Liver (tissue), 9 donors: ENCODE data around the gene S100A13. TPM values are rescaled to one million over a fixed set of nuclear protein-coding genes. Genes with fewer than 3 reads are reported as not detected.

Source experiments
- DNase-seq: peaks from one replicate; pipeline ENCODE4 v3.0.0-alpha.2; 2017; ENCODE audit warnings: low spot score
- H3K27ac ChIP-seq, 2 donors: one replicate each; pipeline ENCODE4 v1.7.0; 2013; ENCODE audit warnings: inconsistent platforms in 2 of 2, low read length in 2 of 2, control low read depth in 1 of 2, low read depth in 1 of 2, mild to moderate bottlenecking in 1 of 2
- H3K27me3 ChIP-seq, 4 donors: one replicate each; pipeline versions ENCODE4 v1.6.1 to v1.7.0; 2013; ENCODE audit warnings: low read length in 3 of 4, inconsistent platforms in 1 of 4, mild to moderate bottlenecking in 1 of 4, moderate library complexity in 1 of 4; ENCODE audit not compliant: control insufficient read depth in 4 of 4, insufficient read depth in 4 of 4
- H3K36me3 ChIP-seq, 4 donors: one replicate each; pipeline versions ENCODE4 v1.6.1 to v1.7.0; 2013; ENCODE audit warnings: low read length in 3 of 4, mild to moderate bottlenecking in 3 of 4, low read depth in 1 of 4, moderate library complexity in 1 of 4; ENCODE audit not compliant: control insufficient read depth in 4 of 4, insufficient read depth in 3 of 4
- H3K4me1 ChIP-seq, 4 donors: one replicate each; pipeline versions ENCODE4 v1.6.1 to v1.7.0; 2013; ENCODE audit warnings: low read length in 3 of 4, mild to moderate bottlenecking in 3 of 4, moderate library complexity in 1 of 4; ENCODE audit not compliant: control insufficient read depth in 4 of 4, insufficient read depth in 4 of 4
- H3K4me3 ChIP-seq, 3 donors: one replicate each; pipeline versions ENCODE4 v1.6.1 to v1.7.0; 2013; ENCODE audit warnings: low read length in 3 of 3, control low read depth in 1 of 3, low read depth in 1 of 3, mild to moderate bottlenecking in 1 of 3
- H3K9ac ChIP-seq, 2 donors: one replicate each; pipeline ENCODE4 v1.7.0; 2013; ENCODE audit warnings: low read length in 2 of 2, mild to moderate bottlenecking in 2 of 2, moderate library complexity in 2 of 2, control low read depth in 1 of 2, low read depth in 1 of 2
- H3K9me3 ChIP-seq, 4 donors: one replicate each; pipeline versions ENCODE4 v1.6.1 to v1.7.0; 2013; ENCODE audit warnings: low read length in 3 of 4; ENCODE audit not compliant: control insufficient read depth in 4 of 4
- ATF3 ChIP-seq: IDR thresholded peaks from 2 replicates; pipeline ENCODE4 v1.6.1; 2016; ENCODE audit warnings: antibody characterized with exemption
- EGR1 ChIP-seq, 2 donors: IDR thresholded peaks; 2 replicates each; pipeline ENCODE4 v1.6.1; 2016 to 2018; ENCODE audit warnings: antibody characterized with exemption in 2 of 2, low read depth in 2 of 2
- FOXA1 ChIP-seq: IDR thresholded peaks from 2 replicates; pipeline ENCODE4 v1.6.1; 2016; ENCODE audit warnings: antibody characterized with exemption
- FOXA2 ChIP-seq: IDR thresholded peaks from 2 replicates; pipeline ENCODE4 v1.6.1; 2016; ENCODE audit warnings: antibody characterized with exemption
- GABPA ChIP-seq, 2 donors: IDR thresholded peaks in 1 of 2; conservative IDR thresholded peaks in 1 of 2; 2 replicates each; pipeline ENCODE4 v1.6.1; 2016; ENCODE audit warnings: antibody characterized with exemption in 2 of 2, mild to moderate bottlenecking in 1 of 2, moderate library complexity in 1 of 2
- HNF4A ChIP-seq, 2 donors: conservative IDR thresholded peaks; 2 replicates each; pipeline ENCODE4 v1.6.1; 2016; ENCODE audit warnings: antibody characterized with exemption in 2 of 2, mild to moderate bottlenecking in 2 of 2
- HNF4G ChIP-seq: IDR thresholded peaks from 2 replicates; pipeline ENCODE4 v1.6.1; 2016; ENCODE audit warnings: antibody characterized with exemption
- JUND ChIP-seq, 2 donors: IDR thresholded peaks; 2 replicates each; pipeline ENCODE4 v1.6.1; 2016; ENCODE audit warnings: antibody characterized with exemption in 2 of 2
- NR2F2 ChIP-seq: IDR thresholded peaks from 2 replicates; pipeline ENCODE4 v1.6.1; 2016; ENCODE audit warnings: antibody characterized with exemption
- RAD21 ChIP-seq, 2 donors: IDR thresholded peaks; 2 replicates each; pipeline ENCODE4 v1.6.1; 2016; ENCODE audit warnings: antibody characterized with exemption in 2 of 2, mild to moderate bottlenecking in 2 of 2
- REST ChIP-seq: IDR thresholded peaks from 2 replicates; pipeline ENCODE4 v1.6.1; 2016; ENCODE audit warnings: antibody characterized with exemption, mild to moderate bottlenecking
- RXRA ChIP-seq, 2 donors: IDR thresholded peaks; 2 replicates each; pipeline ENCODE4 v1.6.1; 2017 to 2018; ENCODE audit warnings: antibody characterized with exemption in 2 of 2, mild to moderate bottlenecking in 1 of 2
- SP1 ChIP-seq: IDR thresholded peaks from 2 replicates; pipeline ENCODE4 v1.6.1; 2018; ENCODE audit warnings: antibody characterized with exemption, mild to moderate bottlenecking
- ZBTB33 ChIP-seq: IDR thresholded peaks from 2 replicates; pipeline ENCODE4 v1.6.1; 2016; ENCODE audit warnings: antibody characterized with exemption
- WGBS: extraction: QIAGEN DNeasy Blood & Tissue Kit; methylation state at CpG from one replicate; pipeline ENCODE4 v1.1.7; 2013; 5-methylcytosine and 5-hydroxymethylcytosine counted together
- polyA plus RNA-seq, 2 donors: library from polyadenylated mRNA; stranded (reverse) in 1 of 2; unstranded in 1 of 2; fragments of 200-250 nt in 1 of 2; fragments of >200 nt in 1 of 2; fragmentation: Nextera tagmentation in 1 of 2; extraction: Ambion mirVana in 1 of 2; gene quantifications; one replicate each; pipeline versions ENCODE4 v1.2.1 to v1.2.3, GENCODE V29; 2013 to 2015
- total RNA-seq, 2 donors: library from RNA; depleted of rRNA; stranded (reverse); fragments of >200 nt; gene quantifications; one replicate each; pipeline ENCODE4 v1.2.3, GENCODE V29; 2014
- TF ChIP-seq, protein P1 (sequence below): fragments of 150-350 bp; IDR thresholded peaks from 2 replicates; pipeline ENCODE4 v1.5.1; 2017; ENCODE audit warnings: improper control_type of control experiment, low read depth, low read length; ENCODE audit not compliant: missing input control
- TF ChIP-seq, protein P2 (sequence below): IDR thresholded peaks from 2 replicates; pipeline ENCODE4 v1.6.1; 2016; ENCODE audit warnings: antibody characterized with exemption
- donor health status: healthy.
- donor health status: healthy.
- donor health status: healthy.
- donor health status: healthy.
- donor health status: healthy.

Gene S100A13
- total and polyA plus RNA-seq, 4 donors: 5.3 to 23.0 (median 15.7) TPM

DNA sequence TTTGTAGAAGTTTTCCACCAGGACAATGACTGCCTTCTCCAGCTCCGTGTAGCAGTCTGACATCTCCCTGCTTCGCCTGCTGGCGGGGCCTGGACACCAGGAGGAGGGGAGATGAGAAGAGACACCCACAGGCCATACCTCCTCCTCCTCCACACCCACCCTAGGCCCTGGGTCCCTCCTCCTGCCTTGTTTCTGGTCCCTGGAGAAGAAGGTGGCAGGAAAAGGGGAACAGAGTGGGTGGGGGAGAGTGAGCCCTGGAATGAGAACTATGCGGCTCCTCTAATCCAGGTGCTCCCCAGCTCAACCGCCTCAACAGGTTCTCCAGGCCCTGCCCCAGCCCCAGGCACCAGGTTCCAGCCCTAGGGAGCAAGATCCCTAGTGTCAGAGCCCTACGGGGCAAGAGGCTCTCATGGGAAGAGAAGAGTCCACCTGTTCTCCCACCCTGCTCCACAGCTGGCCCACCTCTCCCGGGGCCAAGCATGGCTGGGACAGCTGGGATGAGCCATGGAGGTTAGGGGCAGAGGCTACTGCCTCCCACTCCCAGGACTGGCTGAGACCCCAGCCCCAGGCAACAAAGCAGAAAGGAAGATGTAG, 19.1 kb downstream of the S100A13 start:
- no peaks in the 10 kb centered on the region for H3K27me3 ChIP-seq
- TF ChIP-seq GABPA (IDR thresholded peaks at IDR 0.05 in 1 of 2, conservative IDR thresholded peaks at IDR 0.05 in 1 of 2): no peak
- TF ChIP-seq RAD21 (IDR thresholded peaks at IDR 0.05): no peak
- TF ChIP-seq ATF3: no peak
- no peak for TF ChIP-seq SP1
- TF ChIP-seq HNF4A (conservative IDR thresholded peaks at IDR 0.05): no peak
- TF ChIP-seq REST: no peak
- TF ChIP-seq, protein P1, sequence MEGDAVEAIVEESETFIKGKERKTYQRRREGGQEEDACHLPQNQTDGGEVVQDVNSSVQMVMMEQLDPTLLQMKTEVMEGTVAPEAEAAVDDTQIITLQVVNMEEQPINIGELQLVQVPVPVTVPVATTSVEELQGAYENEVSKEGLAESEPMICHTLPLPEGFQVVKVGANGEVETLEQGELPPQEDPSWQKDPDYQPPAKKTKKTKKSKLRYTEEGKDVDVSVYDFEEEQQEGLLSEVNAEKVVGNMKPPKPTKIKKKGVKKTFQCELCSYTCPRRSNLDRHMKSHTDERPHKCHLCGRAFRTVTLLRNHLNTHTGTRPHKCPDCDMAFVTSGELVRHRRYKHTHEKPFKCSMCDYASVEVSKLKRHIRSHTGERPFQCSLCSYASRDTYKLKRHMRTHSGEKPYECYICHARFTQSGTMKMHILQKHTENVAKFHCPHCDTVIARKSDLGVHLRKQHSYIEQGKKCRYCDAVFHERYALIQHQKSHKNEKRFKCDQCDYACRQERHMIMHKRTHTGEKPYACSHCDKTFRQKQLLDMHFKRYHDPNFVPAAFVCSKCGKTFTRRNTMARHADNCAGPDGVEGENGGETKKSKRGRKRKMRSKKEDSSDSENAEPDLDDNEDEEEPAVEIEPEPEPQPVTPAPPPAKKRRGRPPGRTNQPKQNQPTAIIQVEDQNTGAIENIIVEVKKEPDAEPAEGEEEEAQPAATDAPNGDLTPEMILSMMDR: no peak
- TF ChIP-seq JUND (IDR thresholded peaks at IDR 0.05): no peak
- TF ChIP-seq HNF4G: no peak
- no peak for TF ChIP-seq NR2F2
- no peak for TF ChIP-seq FOXA2
- no peak for TF ChIP-seq FOXA1
- no peaks in the 10 kb centered on the region for H3K9me3 ChIP-seq
- 80% methylated on average over 7 of the region's 7 CpGs for WGBS
- H3K36me3 ChIP-seq: peaks cover 0 to 10% (median 5%) of the 10 kb centered on the region in 4 donors
- H3K4me3 ChIP-seq: peak overlapping the region; percentile 21 to 62 (median 51)
- H3K27ac ChIP-seq: peak overlapping the region; percentile 94 to 99
- DNase-seq: no peak
- H3K9ac ChIP-seq: peak overlapping the region in 1 of 2 donors; percentile 94
- peaks cover 12 to 37% (median 27%) of the 10 kb centered on the region in 4 donors for H3K4me1 ChIP-seq

DNA sequence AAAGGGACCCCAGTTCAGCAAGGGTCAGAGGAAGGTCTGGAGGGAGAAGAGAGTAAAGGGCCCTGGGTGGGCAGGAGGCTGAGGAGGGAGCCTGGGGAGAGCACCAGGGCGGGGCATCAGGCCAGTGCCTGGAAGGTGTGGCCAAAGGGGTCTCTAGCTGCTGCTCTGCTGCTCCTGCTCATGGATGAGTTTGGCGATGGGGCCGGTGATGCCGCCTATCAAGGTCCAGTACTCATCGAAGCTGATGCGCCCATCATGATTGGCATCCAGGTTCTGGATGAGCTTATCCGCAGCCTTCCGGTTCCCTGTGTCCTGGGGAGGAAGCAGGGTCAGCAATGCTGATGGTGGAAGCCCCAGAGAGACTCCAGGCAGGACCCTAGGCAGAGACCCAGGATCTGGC, 19.9 kb downstream of the S100A13 start:
- Histone ChIP-seq H3K9ac (no peak overlapping the region), H3K27me3 (no peaks in the 10 kb centered on the region), H3K9me3 (no peaks in the 10 kb centered on the region), H3K27ac (no peak overlapping the region), H3K4me1 (peaks cover 12 to 35% (median 25%) of the 10 kb centered on the region in 4 donors), H3K36me3 (peaks cover 0 to 10% (median 5%) of the 10 kb centered on the region in 4 donors), H3K4me3 (no peak overlapping the region)
- WGBS: 91% methylated on average over 8 of the region's 8 CpGs
- DNase-seq: no peak
- TF ChIP-seq EGR1 (IDR thresholded peaks at IDR 0.05; ENCODE audit: low read depth in 2 of 2) (no peak), ZBTB33 (no peak), RXRA (IDR thresholded peaks at IDR 0.05) (no peak), GABPA (IDR thresholded peaks at IDR 0.05 in 1 of 2, conservative IDR thresholded peaks at IDR 0.05 in 1 of 2) (no peak), ATF3 (no peak), REST (no peak), FOXA2 (no peak), NR2F2 (no peak), HNF4G (no peak), JUND (IDR thresholded peaks at IDR 0.05) (no peak), RAD21 (IDR thresholded peaks at IDR 0.05) (no peak)
- TF ChIP-seq, protein P2, sequence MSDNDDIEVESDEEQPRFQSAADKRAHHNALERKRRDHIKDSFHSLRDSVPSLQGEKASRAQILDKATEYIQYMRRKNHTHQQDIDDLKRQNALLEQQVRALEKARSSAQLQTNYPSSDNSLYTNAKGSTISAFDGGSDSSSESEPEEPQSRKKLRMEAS: no peak
- TF ChIP-seq, protein P1: no peak
